ENCODE measurements around the gene HEPN1. TPM values are rescaled to one million over a fixed set of nuclear protein-coding genes. Genes with fewer than 3 reads are reported as not detected.

The HEPN1 gene
- total and polyA plus RNA-seq, 5 donors from 2014 or later = not detected

GRCh38 chr11:124916370-124916710 is 2.7 kb upstream of the HEPN1 start:
- DNase-seq = no peak
- no peak overlapping the region for H3K27ac Mint-ChIP-seq

GRCh38 chr11:124917115-124917637 is 1.9 kb upstream of the HEPN1 start:
- ATAC-seq (ENCODE audit: low read depth in 2 of 2) = no peak
- Mint-ChIP-seq H3K27me3 (peaks cover 25% of the 10 kb centered on the region), H3K27ac (no peak overlapping the region), H3K4me3 (no peak overlapping the region), H3K4me1 (peaks cover 0 to 9% (median 4%) of the 10 kb centered on the region in 4 donors), H3K36me3 (no peaks in the 10 kb centered on the region), H3K9me3 (peaks cover 0 to 6% (median 0%) of the 10 kb centered on the region in 7 donors)
- no peak overlapping the region for H3K27ac ChIP-seq (ENCODE audit: insufficient read depth, low read length, poor library complexity, severe bottlenecking)
- H3K9me3 ChIP-seq (ENCODE audit: control insufficient read depth in 2 of 2, low read length in 2 of 2) = peaks cover under 1 to 2% of the 10 kb centered on the region in 2 experiments
- H3K4me1 ChIP-seq (ENCODE audit: control insufficient read depth, insufficient read depth, low read length, poor library complexity, severe bottlenecking) = no peaks in the 10 kb centered on the region
- no peak overlapping the region for H3K4me3 ChIP-seq (ENCODE audit: low read depth, low read length)
- H3K36me3 ChIP-seq (ENCODE audit: control insufficient read depth, insufficient read depth, low read length) = no peaks in the 10 kb centered on the region
- DNase-seq = no peak
- H3K27me3 ChIP-seq (ENCODE audit: control insufficient read depth, insufficient read depth, low read length) = no peaks in the 10 kb centered on the region

More at GRCh38 chr11:124916370-124916710, 2.7 kb upstream of the HEPN1 start:
- H3K27me3 ChIP-seq (ENCODE audit: control insufficient read depth, insufficient read depth, low read length) = no peaks in the 10 kb centered on the region
- Mint-ChIP-seq H3K36me3 (no peaks in the 10 kb centered on the region), H3K27me3 (peaks cover 19% of the 10 kb centered on the region), H3K4me1 (peaks cover 0 to 3% (median 1%) of the 10 kb centered on the region in 4 donors), H3K9me3 (peaks cover 0 to 12% (median 6%) of the 10 kb centered on the region in 7 donors), H3K4me3 (no peak overlapping the region)
- H3K9me3 ChIP-seq (ENCODE audit: control insufficient read depth in 2 of 2, low read length in 2 of 2) = peaks cover 2 to 6% of the 10 kb centered on the region in 2 experiments
- ATAC-seq (ENCODE audit: low read depth in 2 of 2) = no peak
- no peaks in the 10 kb centered on the region for H3K4me1 ChIP-seq (ENCODE audit: control insufficient read depth, insufficient read depth, low read length, poor library complexity, severe bottlenecking)
- H3K36me3 ChIP-seq (ENCODE audit: control insufficient read depth, insufficient read depth, low read length) = no peaks in the 10 kb centered on the region
- no peak overlapping the region for H3K27ac ChIP-seq (ENCODE audit: insufficient read depth, low read length, poor library complexity, severe bottlenecking)
- no peak overlapping the region for H3K4me3 ChIP-seq (ENCODE audit: low read depth, low read length)

GRCh38 chr11:124919898-124920297 is 848 bp downstream of the HEPN1 start:
- peak overlapping the region in 2 of 4 donors; percentile 29 to 55 for H3K4me3 Mint-ChIP-seq
- Histone ChIP-seq H3K9me3 (ENCODE audit: control insufficient read depth in 2 of 2, low read length in 2 of 2) (no peaks in the 10 kb centered on the region), H3K4me3 (ENCODE audit: low read depth, low read length) (no peak overlapping the region), H3K27me3 (ENCODE audit: control insufficient read depth, insufficient read depth, low read length) (no peaks in the 10 kb centered on the region), H3K36me3 (ENCODE audit: control insufficient read depth, insufficient read depth, low read length) (no peaks in the 10 kb centered on the region), H3K27ac (ENCODE audit: insufficient read depth, low read length, poor library complexity, severe bottlenecking) (no peak overlapping the region), H3K4me1 (ENCODE audit: control insufficient read depth, insufficient read depth, low read length, poor library complexity, severe bottlenecking) (peaks cover 5% of the 10 kb centered on the region)
- peaks cover 21% of the 10 kb centered on the region for H3K27me3 Mint-ChIP-seq
- ATAC-seq (ENCODE audit: low read depth in 2 of 2) (no peak), DNase-seq (no peak)
- H3K36me3 Mint-ChIP-seq = peaks cover 3% of the 10 kb centered on the region
- H3K27ac Mint-ChIP-seq = peak overlapping the region in 1 of 3 donors; percentile 40
- peaks cover 0 to 6% (median 0%) of the 10 kb centered on the region in 7 donors for H3K9me3 Mint-ChIP-seq
- peaks cover 0 to 26% (median 5%) of the 10 kb centered on the region in 4 donors for H3K4me1 Mint-ChIP-seq

- Histone ChIP-seq H3K9me3 (ENCODE audit: control insufficient read depth in 2 of 2, low read length in 2 of 2) (no peaks in the 10 kb centered on the region), H3K36me3 (ENCODE audit: control insufficient read depth, insufficient read depth, low read length) (no peaks in the 10 kb centered on the region), H3K4me3 (ENCODE audit: low read depth, low read length) (peak overlapping the region; percentile 18), H3K27me3 (ENCODE audit: control insufficient read depth, insufficient read depth, low read length) (no peaks in the 10 kb centered on the region), H3K27ac (ENCODE audit: insufficient read depth, low read length, poor library complexity, severe bottlenecking) (no peak overlapping the region), H3K4me1 (ENCODE audit: control insufficient read depth, insufficient read depth, low read length, poor library complexity, severe bottlenecking) (peaks cover 5% of the 10 kb centered on the region)
- Mint-ChIP-seq H3K4me1 (peaks cover 0 to 26% (median 6%) of the 10 kb centered on the region in 4 donors), H3K27me3 (peaks cover 21% of the 10 kb centered on the region), H3K27ac (peak overlapping the region in 1 of 3 donors; percentile 40), H3K9me3 (peaks cover 0 to 2% (median 0%) of the 10 kb centered on the region in 7 donors), H3K36me3 (peaks cover 3% of the 10 kb centered on the region), H3K4me3 (peak overlapping the region; percentile 55 to 81 (median 78))
- ATAC-seq (ENCODE audit: low read depth in 2 of 2) (no peak), DNase-seq (no peak)
These were observed 1.3 kb downstream of the HEPN1 start for GRCh38 chr11:124920356-124920755.

- peak overlapping the region; percentile 18 for H3K4me3 ChIP-seq (ENCODE audit: low read depth, low read length)
- DNase-seq (peak; percentile 50 to 80 (median 69)), ATAC-seq (ENCODE audit: low read depth in 2 of 2) (peak; percentile 76 to 78)
- Mint-ChIP-seq H3K27me3 (peaks cover 16% of the 10 kb centered on the region), H3K4me1 (peaks cover 0 to 26% (median 6%) of the 10 kb centered on the region in 4 donors), H3K9me3 (no peaks in the 10 kb centered on the region), H3K27ac (peak overlapping the region in 2 of 3 donors; percentile 16 to 40), H3K36me3 (peaks cover 3% of the 10 kb centered on the region), H3K4me3 (peak overlapping the region; percentile 55 to 81 (median 78))
- H3K27ac ChIP-seq (ENCODE audit: insufficient read depth, low read length, poor library complexity, severe bottlenecking) = no peak overlapping the region
- H3K9me3 ChIP-seq (ENCODE audit: control insufficient read depth in 2 of 2, low read length in 2 of 2) = no peaks in the 10 kb centered on the region
- H3K27me3 ChIP-seq (ENCODE audit: control insufficient read depth, insufficient read depth, low read length) = no peaks in the 10 kb centered on the region
- no peaks in the 10 kb centered on the region for H3K36me3 ChIP-seq (ENCODE audit: control insufficient read depth, insufficient read depth, low read length)
- H3K4me1 ChIP-seq (ENCODE audit: control insufficient read depth, insufficient read depth, low read length, poor library complexity, severe bottlenecking) = peaks cover 5% of the 10 kb centered on the region
These were observed 2.0 kb downstream of the HEPN1 start for GRCh38 chr11:124920870-124921609.

GRCh38 chr11:124922831-124923230 is 3.8 kb downstream of the HEPN1 start:
- Histone ChIP-seq H3K36me3 (ENCODE audit: control insufficient read depth, insufficient read depth, low read length) (no peaks in the 10 kb centered on the region), H3K4me1 (ENCODE audit: control insufficient read depth, insufficient read depth, low read length, poor library complexity, severe bottlenecking) (peaks cover 5% of the 10 kb centered on the region), H3K27me3 (ENCODE audit: control insufficient read depth, insufficient read depth, low read length) (no peaks in the 10 kb centered on the region), H3K4me3 (ENCODE audit: low read depth, low read length) (no peak overlapping the region), H3K9me3 (ENCODE audit: control insufficient read depth in 2 of 2, low read length in 2 of 2) (no peaks in the 10 kb centered on the region), H3K27ac (ENCODE audit: insufficient read depth, low read length, poor library complexity, severe bottlenecking) (no peak overlapping the region)
- DNase-seq = no peak
- Mint-ChIP-seq H3K4me3 (peak overlapping the region in 2 of 4 donors; percentile 1 to 18), H3K36me3 (peaks cover 3% of the 10 kb centered on the region), H3K27ac (peak overlapping the region in 2 of 3 donors; percentile 9 to 53), H3K4me1 (peaks cover 0 to 26% (median 6%) of the 10 kb centered on the region in 4 donors), H3K9me3 (no peaks in the 10 kb centered on the region), H3K27me3 (peaks cover 13% of the 10 kb centered on the region)
- ATAC-seq (ENCODE audit: low read depth in 2 of 2) = no peak

- H3K4me1 ChIP-seq (ENCODE audit: control insufficient read depth, insufficient read depth, low read length, poor library complexity, severe bottlenecking) = peaks cover 5% of the 10 kb centered on the region
- peaks cover 0 to 26% (median 6%) of the 10 kb centered on the region in 4 donors for H3K4me1 Mint-ChIP-seq
- peak in 1 of 2 donors; percentile 31 for ATAC-seq (ENCODE audit: low read depth in 2 of 2)
These were observed 4.2 kb downstream of the HEPN1 start for GRCh38 chr11:124923296-124923695.

More at GRCh38 chr11:124923296-124923695, 4.2 kb downstream of the HEPN1 start:
- peak overlapping the region in 2 of 4 donors; percentile 1 to 34 for H3K4me3 Mint-ChIP-seq
- DNase-seq = peak in 1 of 3 donors; percentile 28
- no peaks in the 10 kb centered on the region for H3K9me3 Mint-ChIP-seq
- H3K4me3 ChIP-seq (ENCODE audit: low read depth, low read length) = no peak overlapping the region
- H3K9me3 ChIP-seq (ENCODE audit: control insufficient read depth in 2 of 2, low read length in 2 of 2) = no peaks in the 10 kb centered on the region
- H3K36me3 Mint-ChIP-seq = peaks cover 3% of the 10 kb centered on the region
- no peaks in the 10 kb centered on the region for H3K36me3 ChIP-seq (ENCODE audit: control insufficient read depth, insufficient read depth, low read length)
- peaks cover 13% of the 10 kb centered on the region for H3K27me3 Mint-ChIP-seq
- H3K27ac ChIP-seq (ENCODE audit: insufficient read depth, low read length, poor library complexity, severe bottlenecking) = no peak overlapping the region
- H3K27ac Mint-ChIP-seq = peak overlapping the region in 1 of 3 donors; percentile 9
- H3K27me3 ChIP-seq (ENCODE audit: control insufficient read depth, insufficient read depth, low read length) = no peaks in the 10 kb centered on the region
